Trophoblast cell (in vitro differentiated cells and primary cell): ENCODE measurements around the gene SLC1A3.

Experiments
- DNase-seq, 2 donors: peaks; one replicate each; pipeline ENCODE4 v3.0.0-alpha.2; 2016
- H2AFZ ChIP-seq: 2 replicates; pipeline ENCODE4 v1.6.1; 2013; ENCODE audit warnings: low read length, moderate library complexity, mild to moderate bottlenecking; ENCODE audit not compliant: insufficient read depth, poor library complexity
- H2AK5ac ChIP-seq: 2 replicates; pipeline ENCODE4 v1.6.1; 2013; ENCODE audit warnings: mild to moderate bottlenecking, low read length
- H2BK120ac ChIP-seq: 2 replicates; pipeline ENCODE4 v1.6.1; 2013; ENCODE audit warnings: low read length, mild to moderate bottlenecking, moderate library complexity; ENCODE audit not compliant: insufficient read depth, poor library complexity
- H2BK12ac ChIP-seq: 2 replicates; pipeline ENCODE4 v1.6.1; 2013; ENCODE audit warnings: mild to moderate bottlenecking, low read length, moderate library complexity
- H2BK5ac ChIP-seq: 2 replicates; pipeline ENCODE4 v1.6.1; 2013; ENCODE audit warnings: low read length, low read depth, moderate library complexity, mild to moderate bottlenecking; ENCODE audit not compliant: poor library complexity
- H3K14ac ChIP-seq: 2 replicates; pipeline ENCODE4 v1.6.1; 2013; ENCODE audit warnings: mild to moderate bottlenecking, low read length
- H3K18ac ChIP-seq: 2 replicates; pipeline ENCODE4 v1.6.1; 2013; ENCODE audit warnings: mild to moderate bottlenecking, low read length
- H3K23ac ChIP-seq: 2 replicates; pipeline ENCODE4 v1.6.1; 2013; ENCODE audit warnings: low read length
- H3K27ac ChIP-seq: 2 replicates; pipeline ENCODE4 v1.5.1; 2013; ENCODE audit warnings: low read depth, mild to moderate bottlenecking, inconsistent platforms, low read length, moderate library complexity
- H3K27me3 ChIP-seq: 2 replicates; pipeline ENCODE4 v1.6.1; 2013; ENCODE audit warnings: inconsistent platforms, mild to moderate bottlenecking, low read length, moderate library complexity; ENCODE audit not compliant: insufficient read depth
- H3K36me3 ChIP-seq, 2 experiments: 1 replicate in 1 of 2; 2 replicates in 1 of 2; pipeline ENCODE4 v1.6.1; 2013; ENCODE audit warnings: low read length in 2 of 2, mild to moderate bottlenecking in 2 of 2, moderate library complexity in 1 of 2; ENCODE audit not compliant: insufficient read depth in 2 of 2, control insufficient read depth in 1 of 2
- H3K4ac ChIP-seq: 2 replicates; pipeline ENCODE4 v1.6.1; 2013; ENCODE audit warnings: low read depth, mild to moderate bottlenecking, low read length, moderate library complexity
- H3K4me1 ChIP-seq, 2 experiments: 1 replicate in 1 of 2; 2 replicates in 1 of 2; pipeline ENCODE4 v1.6.1; 2013; ENCODE audit warnings: low read length in 2 of 2, mild to moderate bottlenecking in 2 of 2, moderate library complexity in 1 of 2; ENCODE audit not compliant: insufficient read depth in 2 of 2, control insufficient read depth in 1 of 2
- H3K4me2 ChIP-seq: 2 replicates; pipeline ENCODE4 v1.6.1; 2013; ENCODE audit warnings: inconsistent platforms, mild to moderate bottlenecking, low read length, moderate library complexity
- H3K4me3 ChIP-seq: 2 replicates; pipeline ENCODE4 v1.5.1; 2013; ENCODE audit warnings: mild to moderate bottlenecking, low read depth, low read length, inconsistent platforms
- H3K79me1 ChIP-seq: one replicate; pipeline ENCODE4 v1.6.1; 2013; ENCODE audit warnings: low read length
- H3K79me2 ChIP-seq: 2 replicates; pipeline ENCODE4 v1.6.1; 2013; ENCODE audit warnings: low read length, mild to moderate bottlenecking; ENCODE audit not compliant: control insufficient read depth, insufficient read depth, poor library complexity
- H3K9ac ChIP-seq: 2 replicates; pipeline ENCODE4 v1.6.1; 2013; ENCODE audit warnings: mild to moderate bottlenecking, low read length
- H3K9me3 ChIP-seq: 2 replicates; pipeline ENCODE4 v1.6.1; 2013; ENCODE audit warnings: low read depth, mild to moderate bottlenecking, control low read depth, inconsistent platforms, low read length; ENCODE audit not compliant: insufficient read depth
- H4K12ac ChIP-seq: 2 replicates; pipeline ENCODE4 v1.6.1; 2013; ENCODE audit warnings: low read depth, mild to moderate bottlenecking, low read length, moderate library complexity
- H4K8ac ChIP-seq: 2 replicates; pipeline ENCODE4 v1.6.1; 2013; ENCODE audit warnings: low read depth, mild to moderate bottlenecking, low read length, moderate library complexity
- H4K91ac ChIP-seq: one replicate; pipeline ENCODE4 v1.6.1; 2013; ENCODE audit warnings: low read depth, mild to moderate bottlenecking, low read length, moderate library complexity
- WGBS: extraction: QIAGEN DNeasy Blood & Tissue Kit; methylation state at CpG from one replicate; pipeline ENCODE4 v1.1.7; 2013; ENCODE audit warnings: missing lambda C conversion rate; ENCODE audit not compliant: insufficient read length, insufficient coverage; ENCODE audit errors: extremely low coverage; 5-methylcytosine and 5-hydroxymethylcytosine counted together

The SLC1A3 gene

DNA sequence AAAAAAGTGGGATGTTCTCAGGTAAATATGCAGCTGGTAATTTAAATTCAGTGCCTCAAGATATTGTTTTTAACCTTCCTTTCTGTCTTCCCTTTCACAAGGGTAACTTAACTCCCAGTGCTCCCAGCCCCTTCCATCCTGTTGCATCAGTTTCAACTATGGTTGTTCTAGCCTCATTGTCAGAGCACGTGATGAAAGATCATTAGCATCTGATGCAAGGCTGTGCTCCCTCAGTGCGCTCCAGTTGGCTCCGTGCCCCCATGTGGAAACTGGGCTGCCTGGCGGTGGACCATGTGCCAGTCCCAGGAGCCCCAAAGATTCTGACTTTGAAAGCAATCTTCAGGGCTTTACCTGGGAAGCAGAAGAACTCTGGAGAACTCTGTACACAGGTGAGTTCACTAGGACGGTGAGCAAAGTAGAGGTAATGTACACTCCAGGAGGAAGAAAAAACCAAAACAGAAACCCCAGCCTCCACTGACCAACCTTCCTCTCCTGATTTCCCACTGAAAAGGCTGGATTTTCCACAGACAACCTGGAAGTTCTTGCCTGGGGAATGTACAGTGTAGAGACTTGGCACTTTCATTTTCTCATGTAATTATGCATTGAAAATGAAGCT lies 96.9 kb downstream of the SLC1A3 start:
- no peak overlapping the region for H4K8ac ChIP-seq
- H2BK12ac ChIP-seq, result no peak overlapping the region
- H4K12ac ChIP-seq, result no peak overlapping the region
- no peak overlapping the region for H2BK120ac ChIP-seq
- no peak overlapping the region for H3K23ac ChIP-seq
- H2AFZ ChIP-seq, result no peak overlapping the region
- no peak overlapping the region for H3K27ac ChIP-seq
- H2AK5ac ChIP-seq, result no peak overlapping the region
- no peaks in the 10 kb centered on the region for H3K27me3 ChIP-seq
- H3K4me2 ChIP-seq, result no peak overlapping the region
- no peak overlapping the region for H2BK5ac ChIP-seq
- no peaks in the 10 kb centered on the region for H3K9me3 ChIP-seq
- H3K18ac ChIP-seq, result no peak overlapping the region
- H3K79me2 ChIP-seq, result no peaks in the 10 kb centered on the region
- no peak overlapping the region for H3K14ac ChIP-seq
- H3K4ac ChIP-seq, result no peak overlapping the region
- H3K79me1 ChIP-seq, result peaks cover 1% of the 10 kb centered on the region
- no peak for DNase-seq
- no peaks in the 10 kb centered on the region for H3K36me3 ChIP-seq
- H3K9ac ChIP-seq, result no peak overlapping the region
- WGBS, result no CpG with 5 or more reads among the region's 5 CpGs
- H3K4me3 ChIP-seq, result no peak overlapping the region
- peaks cover 0 to 10% of the 10 kb centered on the region in 2 experiments for H3K4me1 ChIP-seq
- H4K91ac ChIP-seq, result no peak overlapping the region

DNA sequence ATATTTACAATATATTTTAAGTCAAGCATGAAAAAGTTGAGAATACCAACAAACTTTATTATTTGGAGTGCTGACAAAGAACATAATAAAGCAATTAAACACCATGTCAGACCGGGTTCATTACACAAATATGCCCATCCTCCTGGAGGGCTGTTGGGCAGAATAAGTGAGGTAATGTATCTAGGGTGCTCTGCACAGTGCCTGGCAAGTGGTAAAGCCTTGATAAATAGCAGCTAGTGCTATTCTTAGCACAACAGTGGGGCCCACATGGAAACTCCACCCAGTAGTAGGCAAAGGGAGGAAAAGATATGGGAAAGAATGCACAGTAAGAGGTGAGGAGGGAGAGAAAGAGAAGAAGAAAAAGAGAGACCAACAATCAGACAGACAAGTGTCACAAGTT lies 97.7 kb downstream of the SLC1A3 start:
- Histone ChIP-seq H3K4me2 (no peak overlapping the region), H3K4me1 (peaks cover 0 to 10% of the 10 kb centered on the region in 2 experiments), H2AFZ (no peak overlapping the region), H3K14ac (no peak overlapping the region), H3K4me3 (no peak overlapping the region), H3K9me3 (no peaks in the 10 kb centered on the region), H3K18ac (no peak overlapping the region), H4K12ac (no peak overlapping the region), H4K91ac (no peak overlapping the region), H2AK5ac (no peak overlapping the region), H3K79me1 (peaks cover 1% of the 10 kb centered on the region), H4K8ac (no peak overlapping the region), H2BK12ac (no peak overlapping the region), H3K79me2 (no peaks in the 10 kb centered on the region), H3K27me3 (no peaks in the 10 kb centered on the region), H2BK5ac (no peak overlapping the region), H2BK120ac (no peak overlapping the region), H3K4ac (no peak overlapping the region), H3K27ac (no peak overlapping the region), H3K36me3 (no peaks in the 10 kb centered on the region), H3K23ac (no peak overlapping the region), H3K9ac (no peak overlapping the region)
- WGBS, result no CpG with 5 or more reads among the region's 1 CpG
- no peak for DNase-seq

DNA sequence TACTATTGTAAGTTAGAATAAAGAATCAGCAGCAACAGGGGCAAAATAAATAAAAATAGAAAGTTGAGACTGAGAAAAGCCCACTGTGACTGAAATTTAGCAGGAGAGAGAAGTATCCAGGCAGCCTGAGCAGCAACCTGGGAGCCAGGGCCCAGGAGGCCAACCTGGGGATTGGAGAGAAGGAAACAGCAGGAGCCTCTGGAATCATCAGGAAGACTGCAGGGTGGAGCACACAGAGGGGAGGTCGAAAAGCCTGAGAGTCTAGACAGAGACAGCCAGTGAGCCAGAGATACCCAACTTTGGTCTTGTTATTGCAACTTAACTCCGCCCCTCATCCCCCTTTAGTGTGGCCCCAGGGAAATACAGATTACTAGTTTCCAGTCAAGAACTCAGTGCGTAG lies 98.6 kb downstream of the SLC1A3 start:
- DNase-seq, result no peak
- no CpG with 5 or more reads among the region's 3 CpGs for WGBS
- Histone ChIP-seq H3K79me2 (no peaks in the 10 kb centered on the region), H4K8ac (no peak overlapping the region), H2BK12ac (no peak overlapping the region), H3K4ac (no peak overlapping the region), H3K18ac (no peak overlapping the region), H3K4me3 (no peak overlapping the region), H3K9me3 (no peaks in the 10 kb centered on the region), H3K4me1 (peaks cover 0 to 10% of the 10 kb centered on the region in 2 experiments), H4K91ac (no peak overlapping the region), H4K12ac (no peak overlapping the region), H3K27ac (no peak overlapping the region), H3K23ac (no peak overlapping the region), H3K36me3 (no peaks in the 10 kb centered on the region), H3K14ac (no peak overlapping the region), H2BK120ac (no peak overlapping the region), H2BK5ac (no peak overlapping the region), H2AK5ac (no peak overlapping the region), H2AFZ (no peak overlapping the region), H3K79me1 (peaks cover 1% of the 10 kb centered on the region), H3K27me3 (no peaks in the 10 kb centered on the region), H3K4me2 (no peak overlapping the region), H3K9ac (no peak overlapping the region)

DNA sequence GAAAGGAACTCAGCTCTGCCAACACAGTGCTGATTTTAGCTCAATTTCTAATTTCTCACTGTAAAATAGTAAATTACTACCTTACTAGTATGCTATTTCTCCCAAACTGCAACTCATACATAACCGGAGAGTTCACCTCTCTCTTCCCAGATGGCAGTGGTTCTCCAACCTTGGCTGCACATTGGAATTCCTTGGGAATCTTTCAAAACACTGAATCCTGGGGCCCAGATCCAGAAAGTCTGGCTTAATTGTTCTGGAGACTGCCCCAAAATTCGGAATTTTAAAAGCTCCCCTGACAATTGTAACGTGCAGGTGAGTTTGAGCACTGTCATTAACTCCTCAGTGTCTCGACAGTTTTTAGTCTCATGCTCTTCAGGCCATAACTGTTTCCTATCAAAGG lies 100.3 kb downstream of the SLC1A3 start:
- H3K4me3 ChIP-seq, result no peak overlapping the region
- H2BK120ac ChIP-seq, result no peak overlapping the region
- H3K4me1 ChIP-seq, result peaks cover 0 to 2% of the 10 kb centered on the region in 2 experiments
- no peak overlapping the region for H4K12ac ChIP-seq
- no peak overlapping the region for H3K23ac ChIP-seq
- no peak overlapping the region for H3K4me2 ChIP-seq
- no peaks in the 10 kb centered on the region for H3K79me1 ChIP-seq
- no CpG with 5 or more reads among the region's 4 CpGs for WGBS
- no peak overlapping the region for H3K27ac ChIP-seq
- H4K8ac ChIP-seq, result no peak overlapping the region
- no peak overlapping the region for H3K9ac ChIP-seq
- no peak overlapping the region for H2AK5ac ChIP-seq
- H3K27me3 ChIP-seq, result no peaks in the 10 kb centered on the region
- H3K9me3 ChIP-seq, result no peaks in the 10 kb centered on the region
- H3K4ac ChIP-seq, result no peak overlapping the region
- no peak overlapping the region for H2AFZ ChIP-seq
- no peak overlapping the region for H4K91ac ChIP-seq
- no peak overlapping the region for H2BK12ac ChIP-seq
- H3K18ac ChIP-seq, result no peak overlapping the region
- H2BK5ac ChIP-seq, result no peak overlapping the region
- H3K79me2 ChIP-seq, result no peaks in the 10 kb centered on the region
- no peak overlapping the region for H3K14ac ChIP-seq
- no peaks in the 10 kb centered on the region for H3K36me3 ChIP-seq
- no peak for DNase-seq
